WI38 (cell line): Measurements from ENCODE around the gene MANSC1.

Experiments
- H3K4me3 ChIP-seq: 2 replicates; pipeline ENCODE4 v1.5.1; 2011; ENCODE audit warnings: low read depth, mild to moderate bottlenecking, control low read depth, low read length
- TF ChIP-seq, protein P1 (sequence below): IDR thresholded peaks from 2 replicates; pipeline ENCODE4 v1.5.1; 2012; ENCODE audit warnings: low read depth, mild to moderate bottlenecking, control low read depth, low read length

Gene MANSC1

DNA sequence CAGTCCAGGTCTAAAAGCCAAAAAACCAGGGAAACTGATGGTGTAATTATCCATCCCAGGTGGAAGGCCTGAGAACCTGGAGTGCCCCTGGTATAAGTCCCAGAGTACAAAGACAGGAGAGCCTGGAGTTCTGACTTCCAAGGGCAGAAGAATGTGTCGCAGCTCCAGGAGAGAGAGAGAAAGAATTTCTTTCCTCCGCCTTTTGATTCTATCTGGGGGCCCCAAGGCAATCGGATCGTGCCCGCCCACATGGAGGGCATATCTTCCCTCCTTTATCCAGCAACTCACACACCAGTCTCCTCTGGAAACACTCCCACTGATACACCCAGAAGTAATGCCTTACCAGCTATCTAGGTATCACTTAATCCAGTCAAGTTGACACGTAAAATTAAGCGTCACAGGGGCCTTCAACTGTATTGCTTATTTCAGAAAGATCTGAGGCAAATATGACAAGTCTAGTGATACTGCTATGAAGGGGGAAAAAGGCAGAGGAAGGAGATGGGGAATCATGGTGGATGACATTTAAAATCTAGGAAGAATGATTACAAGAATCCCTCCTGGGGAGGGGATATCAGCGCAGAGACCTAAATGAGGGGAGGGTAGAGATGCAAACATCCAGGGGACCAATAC lies 52.7 kb downstream of the MANSC1 start:
- H3K4me3 ChIP-seq, result no peak overlapping the region
- TF ChIP-seq, protein P1, sequence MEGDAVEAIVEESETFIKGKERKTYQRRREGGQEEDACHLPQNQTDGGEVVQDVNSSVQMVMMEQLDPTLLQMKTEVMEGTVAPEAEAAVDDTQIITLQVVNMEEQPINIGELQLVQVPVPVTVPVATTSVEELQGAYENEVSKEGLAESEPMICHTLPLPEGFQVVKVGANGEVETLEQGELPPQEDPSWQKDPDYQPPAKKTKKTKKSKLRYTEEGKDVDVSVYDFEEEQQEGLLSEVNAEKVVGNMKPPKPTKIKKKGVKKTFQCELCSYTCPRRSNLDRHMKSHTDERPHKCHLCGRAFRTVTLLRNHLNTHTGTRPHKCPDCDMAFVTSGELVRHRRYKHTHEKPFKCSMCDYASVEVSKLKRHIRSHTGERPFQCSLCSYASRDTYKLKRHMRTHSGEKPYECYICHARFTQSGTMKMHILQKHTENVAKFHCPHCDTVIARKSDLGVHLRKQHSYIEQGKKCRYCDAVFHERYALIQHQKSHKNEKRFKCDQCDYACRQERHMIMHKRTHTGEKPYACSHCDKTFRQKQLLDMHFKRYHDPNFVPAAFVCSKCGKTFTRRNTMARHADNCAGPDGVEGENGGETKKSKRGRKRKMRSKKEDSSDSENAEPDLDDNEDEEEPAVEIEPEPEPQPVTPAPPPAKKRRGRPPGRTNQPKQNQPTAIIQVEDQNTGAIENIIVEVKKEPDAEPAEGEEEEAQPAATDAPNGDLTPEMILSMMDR, result no peak

DNA sequence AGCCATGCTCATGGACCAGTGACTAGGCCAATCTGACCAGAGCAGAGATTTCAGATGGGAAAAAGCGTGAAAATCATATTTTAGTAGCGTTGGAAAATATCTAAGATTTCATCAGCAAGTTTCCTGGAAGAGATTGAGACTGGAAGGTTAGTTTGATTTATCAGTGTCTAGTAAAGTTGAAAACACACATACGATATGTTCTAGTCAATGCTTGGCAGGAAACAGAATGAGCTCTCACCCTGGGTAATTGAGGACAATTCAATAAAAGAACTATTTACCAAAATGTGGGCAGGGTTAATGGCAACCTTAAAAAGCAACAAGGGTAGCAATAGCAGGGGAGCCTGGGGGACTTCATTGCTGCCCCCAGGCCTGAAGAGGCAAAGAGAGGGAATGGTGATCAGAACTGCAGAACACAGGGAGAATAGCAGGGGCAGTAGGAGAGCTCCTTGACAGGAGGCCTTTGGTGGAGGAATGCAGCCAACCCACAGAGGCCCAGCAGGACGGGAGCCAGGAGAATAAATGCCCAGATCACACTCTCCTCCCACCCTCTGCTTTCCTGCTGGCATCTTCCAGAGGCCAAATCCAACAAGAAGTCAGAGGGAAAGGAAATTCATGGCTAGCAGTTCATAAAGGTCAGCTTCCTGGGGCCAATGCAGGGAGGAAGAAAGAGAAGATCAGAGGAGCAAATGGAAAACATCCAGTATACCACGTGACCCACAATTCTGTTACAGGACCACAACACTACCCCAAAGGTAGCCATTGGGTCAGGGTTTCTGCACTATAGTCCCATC lies 55.6 kb downstream of the MANSC1 start:
- TF ChIP-seq, protein P1, result no peak
- H3K4me3 ChIP-seq, result no peak overlapping the region

DNA sequence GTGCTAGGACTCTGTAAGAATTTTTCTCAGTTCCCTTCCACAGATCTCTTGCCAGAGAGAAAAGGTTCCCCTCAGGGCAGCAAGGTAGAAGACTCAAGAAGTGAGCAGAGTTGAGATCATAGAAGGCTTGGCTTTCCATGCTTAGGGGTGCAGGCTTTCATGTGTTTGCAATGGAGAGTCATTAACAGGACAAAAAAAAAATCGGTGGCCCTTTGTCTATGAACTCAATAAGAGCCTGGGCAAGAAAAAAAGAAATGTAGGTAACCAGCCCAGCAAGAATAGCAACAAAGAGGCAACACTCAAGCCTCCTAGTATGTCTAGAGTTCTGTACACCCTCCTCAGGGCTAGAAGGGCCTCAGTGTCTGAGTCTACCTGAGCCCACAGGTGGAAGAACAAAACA lies 59.8 kb downstream of the MANSC1 start:
- TF ChIP-seq, protein P1, result no peak
- no peak overlapping the region for H3K4me3 ChIP-seq

DNA sequence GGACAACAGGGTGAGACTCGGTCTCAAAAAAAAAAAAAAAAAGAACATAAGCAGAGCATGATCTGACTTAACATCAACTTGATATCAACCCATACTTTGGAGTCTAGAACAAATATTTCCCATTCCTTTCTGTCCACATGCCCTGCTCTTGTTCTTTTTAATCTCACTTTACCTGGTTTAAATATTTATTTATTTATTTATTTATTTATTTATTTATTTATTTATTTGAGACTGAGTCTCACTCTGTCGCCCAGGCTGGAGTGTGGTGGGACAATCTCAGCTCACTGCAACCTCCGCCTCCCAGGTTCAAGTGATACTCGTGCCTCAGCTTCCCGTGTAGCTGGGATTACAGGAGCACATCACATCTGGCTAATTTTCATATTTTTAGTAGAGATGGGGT lies 63.6 kb downstream of the MANSC1 start:
- TF ChIP-seq, protein P1, result no peak
- no peak overlapping the region for H3K4me3 ChIP-seq

DNA sequence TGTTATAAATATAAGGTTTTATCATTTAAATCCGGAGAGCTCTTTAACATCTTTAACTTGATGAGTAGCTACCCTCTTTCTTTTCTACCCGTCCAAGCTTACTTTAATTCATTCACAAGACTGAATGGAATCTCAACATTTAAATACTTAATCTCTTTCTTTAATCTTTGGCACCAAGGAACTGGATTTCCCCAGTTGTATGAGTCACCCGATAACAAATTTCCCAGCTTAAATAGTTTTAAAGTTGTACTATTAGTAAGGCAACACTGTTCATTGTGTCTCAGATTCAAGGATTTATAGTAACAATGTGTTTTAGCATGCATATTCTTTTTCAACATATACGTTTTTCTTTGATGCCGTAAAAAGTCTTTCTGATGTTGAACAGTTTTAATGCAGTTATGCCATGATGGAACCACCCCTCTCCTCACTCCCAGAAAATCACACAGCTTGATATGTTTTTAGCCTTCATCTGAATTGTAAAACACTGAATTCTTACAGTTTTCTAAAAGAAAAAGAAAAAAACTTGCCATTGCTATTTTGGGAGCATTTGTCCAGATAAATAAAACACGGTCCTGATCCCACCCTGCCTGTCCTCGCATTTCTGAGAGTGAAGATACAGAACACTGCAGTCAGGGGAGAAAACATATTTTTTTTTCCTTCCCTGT lies 67.1 kb downstream of the MANSC1 start:
- no peak overlapping the region for H3K4me3 ChIP-seq
- TF ChIP-seq, protein P1, result no peak

DNA sequence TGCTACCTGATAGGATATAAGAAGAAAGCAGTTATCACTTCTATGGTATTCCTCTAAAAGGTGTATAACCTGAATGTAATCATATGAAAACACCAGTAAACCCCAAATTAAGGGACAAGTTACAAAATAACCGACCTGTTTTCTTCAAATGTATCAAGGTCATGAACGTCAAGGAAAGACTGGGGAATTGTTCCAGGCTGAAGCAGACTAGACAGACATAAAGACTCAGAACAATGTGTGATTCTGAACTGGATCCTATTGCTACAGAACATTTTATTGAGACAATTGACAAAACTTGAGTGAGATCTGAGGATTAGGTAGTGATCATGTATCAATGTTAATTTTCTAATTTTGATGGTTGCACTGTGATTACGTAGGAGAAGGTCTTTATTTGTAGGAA lies 67.8 kb downstream of the MANSC1 start:
- TF ChIP-seq, protein P1, result no peak
- H3K4me3 ChIP-seq, result no peak overlapping the region

DNA sequence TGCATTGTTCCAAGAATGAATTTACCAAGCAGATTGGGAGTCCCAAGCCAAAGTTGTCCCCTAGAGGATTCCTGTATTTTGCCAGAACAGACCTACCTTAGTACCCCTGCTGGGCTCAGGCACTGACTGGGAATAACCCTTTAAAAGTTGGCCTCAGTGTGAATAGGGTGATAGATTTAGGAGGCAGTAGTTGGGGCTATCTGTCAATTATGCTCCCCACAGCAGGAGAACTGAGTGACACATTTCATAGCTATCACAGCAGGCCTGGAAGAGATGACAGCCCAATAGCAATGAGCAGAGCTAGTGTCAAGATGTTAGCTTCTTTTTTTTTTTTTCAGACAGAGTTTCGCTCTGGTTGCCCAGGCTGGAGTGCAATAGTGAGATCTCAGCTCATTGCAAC lies 68.9 kb downstream of the MANSC1 start:
- TF ChIP-seq, protein P1, result no peak
- no peak overlapping the region for H3K4me3 ChIP-seq
